GM18517 (cell line): ENCODE results near the gene SLC13A3.

Experiments
- ATAC-seq: cut with Tn5 transposase; IDR thresholded peaks from one replicate; pipeline ENCODE4 v1.9.1; 2021; ENCODE audit warnings: mild to moderate bottlenecking, moderate library complexity; ENCODE audit not compliant: unreplicated experiment

The SLC13A3 gene

GRCh38 chr20:46657137-46657536 lies 5.9 kb upstream of the SLC13A3 start:
- ATAC-seq, result no peak

GRCh38 chr20:46652699-46653098 lies 1.4 kb upstream of the SLC13A3 start:
- ATAC-seq, result no peak

GRCh38 chr20:46650575-46651090 lies 626 bp downstream of the SLC13A3 start:
- no peak for ATAC-seq

DNA sequence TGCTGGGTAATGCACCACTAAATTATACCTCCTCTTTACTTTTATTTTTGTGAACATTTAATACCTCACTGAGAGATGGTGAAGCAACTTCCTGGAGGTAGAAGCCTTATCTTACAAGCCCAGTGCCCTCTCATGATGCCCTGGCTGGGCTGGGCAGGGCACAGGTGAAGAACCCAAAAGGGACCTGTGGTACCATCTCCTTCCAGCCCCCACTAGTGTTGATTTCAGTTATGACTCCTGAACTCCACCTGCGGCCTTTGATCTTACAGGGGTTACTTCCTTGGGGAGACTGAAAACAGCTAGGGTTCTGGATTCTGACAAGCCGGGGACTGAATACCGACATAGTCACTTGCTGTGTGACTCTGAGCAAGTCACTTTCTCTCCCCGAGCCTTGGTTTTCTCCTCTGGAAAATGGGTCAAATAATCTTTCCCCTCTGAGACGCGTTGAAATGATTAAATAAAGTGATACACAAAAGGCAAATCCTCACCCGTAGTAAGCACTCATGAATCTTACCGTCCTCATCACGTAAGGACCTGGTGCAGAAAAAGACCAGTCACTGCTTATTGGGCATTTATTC lies 1.2 kb downstream of the SLC13A3 start:
- ATAC-seq, result no peak

DNA sequence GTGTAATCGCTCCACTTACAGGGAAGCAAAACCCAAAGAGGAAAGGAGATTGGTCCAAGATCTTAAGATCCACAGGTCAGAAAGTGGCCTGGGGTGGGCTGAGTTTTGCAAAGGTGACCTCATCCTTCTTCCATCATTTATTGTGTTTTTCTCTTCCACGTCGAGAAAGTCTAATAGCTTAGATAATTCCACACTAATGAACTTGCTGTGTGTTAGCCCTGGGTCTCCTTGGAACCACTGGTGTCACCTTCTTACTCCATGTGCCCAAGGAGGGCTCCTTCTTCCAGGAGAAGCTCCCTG lies 1.7 kb downstream of the SLC13A3 start:
- no peak for ATAC-seq

GRCh38 chr20:46648903-46649649 lies 2.2 kb downstream of the SLC13A3 start:
- ATAC-seq, result no peak

GRCh38 chr20:46647469-46647868 lies 3.8 kb downstream of the SLC13A3 start:
- ATAC-seq, result no peak

DNA sequence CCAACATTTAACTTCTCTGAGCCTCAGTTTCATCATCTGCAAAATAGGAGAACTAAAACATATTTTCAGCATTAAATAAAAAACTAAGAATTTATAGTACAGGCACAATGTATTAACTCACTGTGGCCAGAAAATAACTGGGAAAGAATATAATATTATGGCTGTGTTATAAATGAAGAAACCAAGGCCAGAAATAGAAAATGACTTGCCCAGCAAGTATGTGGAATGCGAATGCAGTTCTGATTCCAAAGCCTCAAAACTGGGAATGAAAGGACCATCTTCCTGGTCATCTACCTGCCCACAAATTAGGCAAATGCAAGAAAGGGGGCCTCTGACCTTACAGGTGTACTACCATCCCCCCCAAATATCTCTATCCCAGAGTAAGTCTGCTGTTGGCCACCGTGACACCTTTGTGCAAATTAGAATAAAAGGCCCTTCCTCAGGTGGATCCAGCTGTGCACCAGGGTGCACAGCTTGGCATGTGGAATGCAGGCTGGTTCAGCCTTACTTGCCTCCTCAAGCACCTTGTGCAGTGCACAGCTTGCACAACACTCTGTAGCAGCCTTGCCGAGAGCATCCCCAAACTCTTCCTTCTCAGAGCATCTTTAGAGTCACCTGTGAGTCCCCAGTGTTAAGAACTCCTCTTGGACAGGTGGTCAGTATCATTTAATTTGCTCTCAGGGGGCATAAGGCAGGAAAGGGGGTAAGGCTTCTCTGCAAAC lies 4.4 kb downstream of the SLC13A3 start:
- ATAC-seq, result no peak

- ATAC-seq, result no peak
Measured at GRCh38 chr20:46646122-46646521, 5.1 kb downstream of the SLC13A3 start.

- no peak for ATAC-seq
Measured at GRCh38 chr20:46644733-46645132, 6.5 kb downstream of the SLC13A3 start.

DNA sequence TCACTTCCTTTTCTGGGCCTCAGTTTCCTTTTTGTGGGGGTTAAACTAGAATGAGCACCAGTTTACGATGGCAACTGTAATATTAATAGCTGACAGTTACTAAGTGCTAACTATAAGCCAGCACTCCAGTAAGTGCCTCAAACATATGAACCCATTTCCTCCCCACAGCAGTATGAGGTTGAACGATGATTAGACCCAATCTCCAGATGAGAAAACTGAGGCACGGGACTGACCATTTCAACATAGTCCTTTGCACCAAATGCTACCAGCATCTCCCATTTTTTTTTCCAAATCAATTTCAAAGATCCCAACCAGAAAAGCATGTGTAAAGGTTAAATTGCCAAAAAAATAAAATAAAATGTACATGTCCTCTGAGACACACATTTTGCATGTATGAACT lies 7.1 kb downstream of the SLC13A3 start:
- no peak for ATAC-seq

GRCh38 chr20:46642969-46643343 lies 8.3 kb downstream of the SLC13A3 start:
- no peak for ATAC-seq

GRCh38 chr20:46642265-46642968 lies 8.8 kb downstream of the SLC13A3 start:
- ATAC-seq, result no peak

- ATAC-seq, result no peak
Measured at GRCh38 chr20:46641424-46641823, 9.8 kb downstream of the SLC13A3 start.

- ATAC-seq, result no peak
Measured at GRCh38 chr20:46640536-46641311, 10.5 kb downstream of the SLC13A3 start.

- no peak for ATAC-seq
Measured at GRCh38 chr20:46640044-46640443, 11.2 kb downstream of the SLC13A3 start.

- no peak for ATAC-seq
Measured at GRCh38 chr20:46639587-46639986, 11.7 kb downstream of the SLC13A3 start.

- no peak for ATAC-seq
Measured at GRCh38 chr20:46638898-46639274, 12.4 kb downstream of the SLC13A3 start.

GRCh38 chr20:46638134-46638897 lies 12.9 kb downstream of the SLC13A3 start:
- no peak for ATAC-seq
